ENCODE data around the gene PRDM16. TPM values are rescaled to one million over a fixed set of nuclear protein-coding genes. Genes with fewer than 3 reads are reported as not detected.

Gene PRDM16
- total RNA-seq, 1 experiment from 2014 or later = 5.3 TPM

GRCh38 chr1:3333903-3334302 is 264.9 kb downstream of the PRDM16 start:
- H3K9me3 Mint-ChIP-seq (ENCODE audit: unreplicated experiment) = no peaks in the 10 kb centered on the region
- H3K36me3 ChIP-seq (ENCODE audit: control insufficient read depth, insufficient read depth, low read length) = no peaks in the 10 kb centered on the region
- no TSS peak for BruUV-seq (replicated peaks)
- H3K27ac Mint-ChIP-seq (ENCODE audit: unreplicated experiment) = no peak overlapping the region
- no peaks in the 10 kb centered on the region for H3K9me3 ChIP-seq
- no peak overlapping the region for H3K4me3 Mint-ChIP-seq (ENCODE audit: unreplicated experiment)
- TF ChIP-seq, protein P1, sequence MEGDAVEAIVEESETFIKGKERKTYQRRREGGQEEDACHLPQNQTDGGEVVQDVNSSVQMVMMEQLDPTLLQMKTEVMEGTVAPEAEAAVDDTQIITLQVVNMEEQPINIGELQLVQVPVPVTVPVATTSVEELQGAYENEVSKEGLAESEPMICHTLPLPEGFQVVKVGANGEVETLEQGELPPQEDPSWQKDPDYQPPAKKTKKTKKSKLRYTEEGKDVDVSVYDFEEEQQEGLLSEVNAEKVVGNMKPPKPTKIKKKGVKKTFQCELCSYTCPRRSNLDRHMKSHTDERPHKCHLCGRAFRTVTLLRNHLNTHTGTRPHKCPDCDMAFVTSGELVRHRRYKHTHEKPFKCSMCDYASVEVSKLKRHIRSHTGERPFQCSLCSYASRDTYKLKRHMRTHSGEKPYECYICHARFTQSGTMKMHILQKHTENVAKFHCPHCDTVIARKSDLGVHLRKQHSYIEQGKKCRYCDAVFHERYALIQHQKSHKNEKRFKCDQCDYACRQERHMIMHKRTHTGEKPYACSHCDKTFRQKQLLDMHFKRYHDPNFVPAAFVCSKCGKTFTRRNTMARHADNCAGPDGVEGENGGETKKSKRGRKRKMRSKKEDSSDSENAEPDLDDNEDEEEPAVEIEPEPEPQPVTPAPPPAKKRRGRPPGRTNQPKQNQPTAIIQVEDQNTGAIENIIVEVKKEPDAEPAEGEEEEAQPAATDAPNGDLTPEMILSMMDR (IDR thresholded peaks at IDR 0.05; ENCODE audit: insufficient read depth in 1 of 2, low read depth in 1 of 2, low read length in 1 of 2, severe bottlenecking in 1 of 2, unreplicated experiment in 1 of 2) = no peak
- ChIA-PET POLR2A (no interaction called here), CTCF (no interaction called here)
- no peaks in the 10 kb centered on the region for H3K4me1 Mint-ChIP-seq (ENCODE audit: low read depth, unreplicated experiment)
- H3K36me3 Mint-ChIP-seq (ENCODE audit: insufficient read depth, unreplicated experiment) = no peaks in the 10 kb centered on the region
- DNase-seq = no peak
- intact Hi-C loops (cut with micrococcal nuclease; ENCODE audit: unreplicated experiment) = no loop called here
- no peaks in the 10 kb centered on the region for H3K27me3 Mint-ChIP-seq (ENCODE audit: insufficient read depth, unreplicated experiment)
- H3K4me1 ChIP-seq = peaks cover 31% of the 10 kb centered on the region
- H3K27me3 ChIP-seq (replicated peaks; ENCODE audit: control insufficient read depth, insufficient read depth, low read length) = no peaks in the 10 kb centered on the region
- no peak overlapping the region for H3K4me3 ChIP-seq (ENCODE audit: low read depth, low read length)

- Histone ChIP-seq H3K4me3 (ENCODE audit: low read depth, low read length) (no peak overlapping the region), H3K36me3 (ENCODE audit: control insufficient read depth, insufficient read depth, low read length) (no peaks in the 10 kb centered on the region), H3K4me1 (peaks cover 31% of the 10 kb centered on the region), H3K27me3 (replicated peaks; ENCODE audit: control insufficient read depth, insufficient read depth, low read length) (no peaks in the 10 kb centered on the region), H3K9me3 (no peaks in the 10 kb centered on the region)
- intact Hi-C loops (cut with micrococcal nuclease; ENCODE audit: unreplicated experiment) = no loop called here
- H3K36me3 Mint-ChIP-seq (ENCODE audit: insufficient read depth, unreplicated experiment) = no peaks in the 10 kb centered on the region
- ChIA-PET CTCF (no interaction called here), POLR2A (no interaction called here)
- H3K4me3 Mint-ChIP-seq (ENCODE audit: unreplicated experiment) = no peak overlapping the region
- TF ChIP-seq, protein P1 (IDR thresholded peaks at IDR 0.05; ENCODE audit: insufficient read depth in 1 of 2, low read depth in 1 of 2, low read length in 1 of 2, severe bottlenecking in 1 of 2, unreplicated experiment in 1 of 2) = no peak
- no peak overlapping the region for H3K27ac Mint-ChIP-seq (ENCODE audit: unreplicated experiment)
- no peaks in the 10 kb centered on the region for H3K4me1 Mint-ChIP-seq (ENCODE audit: low read depth, unreplicated experiment)
- no TSS peak for BruUV-seq (replicated peaks)
- H3K27me3 Mint-ChIP-seq (ENCODE audit: insufficient read depth, unreplicated experiment) = no peaks in the 10 kb centered on the region
- DNase-seq = no peak
- H3K9me3 Mint-ChIP-seq (ENCODE audit: unreplicated experiment) = no peaks in the 10 kb centered on the region
These were observed 265.4 kb downstream of the PRDM16 start for GRCh38 chr1:3334366-3334765.

DNA sequence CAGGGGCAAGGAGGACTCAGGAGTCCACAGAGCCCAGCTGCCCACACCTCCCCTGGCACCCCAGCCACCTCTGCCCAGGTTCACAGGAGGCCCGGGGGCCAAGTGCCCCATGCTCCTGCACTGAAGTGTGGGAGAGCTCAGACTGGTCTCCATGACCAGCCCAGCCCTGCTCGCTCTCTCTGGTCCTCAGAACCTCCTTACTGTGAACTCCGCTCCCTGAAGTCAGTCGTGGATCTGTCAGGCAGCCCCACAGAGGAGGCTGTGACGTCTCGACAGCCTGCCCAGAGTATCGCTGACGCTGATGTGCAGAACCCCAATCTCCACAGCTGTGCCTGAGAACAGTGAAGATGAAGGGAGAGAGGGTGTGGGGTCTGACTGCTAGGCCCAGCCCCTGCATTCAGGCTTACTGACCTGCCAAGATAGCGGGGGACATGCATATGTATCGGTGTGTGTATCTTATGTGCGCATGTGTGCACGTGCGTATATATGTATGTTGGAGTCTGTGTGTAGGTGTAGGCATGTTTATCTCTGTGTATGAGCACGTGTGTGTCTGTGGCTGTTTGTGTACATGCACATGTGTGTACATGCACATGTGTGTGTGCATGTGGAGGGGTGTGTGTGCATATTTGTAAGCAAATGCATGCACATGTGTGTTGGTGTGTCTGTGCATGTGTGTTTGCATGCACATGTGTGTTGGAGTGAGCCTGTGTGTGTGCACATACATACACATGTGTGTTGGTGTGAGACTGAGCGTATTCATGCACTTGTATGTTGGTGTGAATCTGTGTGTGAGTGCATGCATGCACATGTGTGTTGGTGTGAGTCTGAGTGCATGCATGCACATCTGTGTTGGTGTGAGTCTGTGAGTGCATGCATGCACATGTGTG is 267.0 kb downstream of the PRDM16 start:
- Histone ChIP-seq H3K4me1 (peaks cover 24% of the 10 kb centered on the region), H3K27me3 (replicated peaks; ENCODE audit: control insufficient read depth, insufficient read depth, low read length) (no peaks in the 10 kb centered on the region), H3K4me3 (ENCODE audit: low read depth, low read length) (no peak overlapping the region), H3K36me3 (ENCODE audit: control insufficient read depth, insufficient read depth, low read length) (no peaks in the 10 kb centered on the region), H3K9me3 (no peaks in the 10 kb centered on the region)
- intact Hi-C loops (cut with micrococcal nuclease; ENCODE audit: unreplicated experiment) = no loop called here
- Mint-ChIP-seq H3K27ac (ENCODE audit: unreplicated experiment) (no peak overlapping the region), H3K4me1 (ENCODE audit: low read depth, unreplicated experiment) (no peaks in the 10 kb centered on the region), H3K9me3 (ENCODE audit: unreplicated experiment) (no peaks in the 10 kb centered on the region), H3K36me3 (ENCODE audit: insufficient read depth, unreplicated experiment) (no peaks in the 10 kb centered on the region), H3K27me3 (ENCODE audit: insufficient read depth, unreplicated experiment) (no peaks in the 10 kb centered on the region), H3K4me3 (ENCODE audit: unreplicated experiment) (no peak overlapping the region)
- DNase-seq = no peak
- no TSS peak for BruUV-seq (replicated peaks)
- TF ChIP-seq, protein P1 (IDR thresholded peaks at IDR 0.05; ENCODE audit: insufficient read depth in 1 of 2, low read depth in 1 of 2, low read length in 1 of 2, severe bottlenecking in 1 of 2, unreplicated experiment in 1 of 2) = no peak
- POLR2A ChIA-PET = no interaction called here
- CTCF ChIA-PET = no interaction called here
